Measurements from ENCODE around the gene CSNK1A1.
"Not testable (repeated sequence)": the region's sequence is repeated elsewhere in the genome, so short reads cannot be mapped to it uniquely, and the experiment has no call there.

The CSNK1A1 gene

DNA sequence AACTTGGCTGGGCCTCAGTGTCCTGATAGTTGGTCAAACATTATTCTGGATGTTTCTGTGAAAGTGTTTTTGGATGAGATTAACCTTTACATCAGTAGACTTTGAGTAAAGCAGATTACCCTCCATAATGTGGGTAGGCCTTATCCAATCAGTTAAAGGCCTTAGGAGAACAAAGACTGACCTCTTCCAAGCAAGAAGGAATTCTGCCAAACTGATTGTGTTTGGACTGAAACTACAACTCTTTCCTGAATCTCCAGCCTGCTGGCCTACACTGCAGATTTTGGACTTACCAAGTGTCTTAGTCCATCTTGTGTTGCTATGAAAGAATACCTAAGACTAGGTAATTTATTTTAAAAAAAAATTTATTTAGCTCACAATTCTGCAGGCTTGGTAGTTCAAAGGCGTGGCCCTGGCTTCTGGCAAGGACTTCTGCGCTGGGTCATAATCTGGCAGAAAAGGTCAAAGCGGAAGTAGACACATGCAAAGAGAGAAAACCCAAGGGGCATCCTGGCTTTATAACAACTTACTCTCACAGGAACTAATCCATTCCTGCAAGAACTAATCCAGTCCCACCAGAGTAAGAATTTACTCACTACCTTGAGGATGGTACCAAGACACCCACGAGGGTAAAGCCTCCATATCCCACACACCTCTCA, 21.5 kb upstream of the CSNK1A1 start:
- DNase-seq (ENCODE audit: low read depth): no peak

- no peak for DNase-seq (ENCODE audit: low read depth)
Measured at GRCh38 chr5:149572170-149572569, 20.9 kb upstream of the CSNK1A1 start.

DNA sequence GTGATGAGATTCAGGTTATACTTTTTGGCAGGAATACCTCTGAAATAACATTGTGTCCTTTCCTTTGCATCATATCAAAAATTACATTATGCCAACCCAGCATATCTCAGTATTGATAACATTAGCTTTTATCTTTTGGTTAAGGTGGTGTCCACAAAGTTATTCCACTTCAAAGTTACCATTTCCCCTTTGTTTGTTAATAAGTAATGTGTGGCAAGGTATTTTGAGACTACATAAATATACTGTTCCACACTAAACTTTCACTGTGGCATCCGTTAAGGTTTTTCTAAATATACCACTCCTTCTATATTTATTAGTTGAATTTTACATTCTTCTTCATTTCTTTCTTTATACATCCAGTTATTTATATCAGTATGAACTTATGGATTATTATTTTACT, 16.0 kb upstream of the CSNK1A1 start:
- DNase-seq (ENCODE audit: low read depth): no peak

GRCh38 chr5:149564542-149565140, 13.4 kb upstream of the CSNK1A1 start:
- DNase-seq (ENCODE audit: low read depth): not testable (repeated sequence)

- DNase-seq (ENCODE audit: low read depth): no peak
Measured at GRCh38 chr5:149563466-149563865, 12.2 kb upstream of the CSNK1A1 start.

DNA sequence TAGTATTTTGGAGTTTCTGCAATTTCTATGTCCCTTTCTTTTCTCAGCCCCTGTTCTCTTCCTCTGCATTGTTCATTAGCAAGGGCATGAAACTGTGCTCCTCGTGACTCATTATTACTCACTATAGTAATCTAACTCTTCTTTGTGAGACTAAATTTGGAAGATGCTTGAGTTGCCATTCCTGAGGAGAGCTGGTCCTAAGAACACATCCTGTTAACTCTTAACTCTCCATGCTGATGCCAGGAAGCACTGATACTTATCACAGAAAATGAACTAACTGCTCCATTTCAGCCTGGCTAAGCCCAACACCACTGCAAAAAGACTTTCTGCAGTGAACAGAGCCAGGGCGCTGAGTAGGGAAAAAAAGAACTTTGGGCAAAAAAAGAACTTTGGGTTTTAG, 10.6 kb upstream of the CSNK1A1 start:
- no peak for DNase-seq (ENCODE audit: low read depth)

DNA sequence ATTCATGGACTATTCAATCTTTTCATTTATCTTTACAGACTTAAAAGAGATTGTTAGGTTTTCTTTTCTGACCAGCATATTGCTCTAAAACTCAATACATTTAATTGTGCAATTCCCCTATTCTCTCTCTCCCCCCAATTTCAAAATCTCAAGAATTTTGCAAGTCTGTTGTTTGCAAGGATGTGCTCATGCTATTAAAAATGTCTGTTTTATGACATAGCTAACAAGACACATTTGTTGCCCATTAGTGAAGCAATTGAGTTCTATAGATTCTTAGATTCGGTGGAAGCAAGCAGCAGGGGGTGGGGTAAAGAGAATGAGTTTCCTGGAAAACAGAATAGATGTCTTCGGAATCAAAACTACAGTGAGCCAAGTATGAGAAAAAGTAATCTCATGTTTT, 8.5 kb upstream of the CSNK1A1 start:
- no peak for DNase-seq (ENCODE audit: low read depth)

GRCh38 chr5:149552553-149553160, 1.4 kb upstream of the CSNK1A1 start:
- no peak for DNase-seq (ENCODE audit: low read depth)

GRCh38 chr5:149552038-149552494, 827 bp upstream of the CSNK1A1 start:
- no peak for DNase-seq (ENCODE audit: low read depth)

- no peak for DNase-seq (ENCODE audit: low read depth)
Measured at GRCh38 chr5:149550594-149551226, 529 bp downstream of the CSNK1A1 start.

DNA sequence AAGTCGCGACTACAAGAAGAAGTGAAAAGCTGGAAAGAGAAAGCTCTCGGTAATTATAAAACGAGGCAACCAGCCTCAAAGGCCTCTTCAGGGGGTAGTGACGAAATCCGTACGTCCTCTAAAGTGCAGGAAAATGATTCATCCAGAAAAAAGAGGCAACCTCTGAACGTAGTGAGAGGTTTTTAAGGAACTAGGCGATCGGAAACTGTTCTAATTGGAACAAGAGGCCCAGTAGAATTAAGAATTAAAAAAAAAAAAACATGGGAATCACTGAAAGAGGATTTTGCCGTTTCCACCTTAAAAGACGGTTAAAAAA, 1.0 kb downstream of the CSNK1A1 start:
- DNase-seq (ENCODE audit: low read depth): no peak

- DNase-seq (ENCODE audit: low read depth): no peak
Measured at GRCh38 chr5:149549461-149550267, 1.6 kb downstream of the CSNK1A1 start.

GRCh38 chr5:149546974-149547373, 4.3 kb downstream of the CSNK1A1 start:
- no peak for DNase-seq (ENCODE audit: low read depth)

DNA sequence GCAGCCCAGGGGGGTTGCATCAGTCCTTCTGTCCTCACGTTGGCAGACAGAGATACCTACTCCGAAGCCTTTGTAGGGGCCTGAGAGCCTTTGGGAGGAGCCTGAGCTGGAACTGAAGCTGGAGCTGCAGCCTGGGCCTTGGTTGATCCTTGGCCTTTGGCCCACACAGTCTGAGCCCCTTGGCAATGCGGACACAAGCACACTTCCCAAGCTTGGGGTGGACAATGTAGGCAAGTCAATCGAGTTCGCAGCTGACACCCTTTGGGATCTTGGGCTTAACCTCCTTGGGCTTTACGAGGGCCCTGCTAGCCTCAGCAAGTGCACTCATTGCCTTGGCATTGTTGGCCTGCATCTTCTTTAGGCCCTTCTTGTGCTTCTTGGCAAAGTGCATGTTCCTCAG, 5.9 kb downstream of the CSNK1A1 start:
- no peak for DNase-seq (ENCODE audit: low read depth)

DNA sequence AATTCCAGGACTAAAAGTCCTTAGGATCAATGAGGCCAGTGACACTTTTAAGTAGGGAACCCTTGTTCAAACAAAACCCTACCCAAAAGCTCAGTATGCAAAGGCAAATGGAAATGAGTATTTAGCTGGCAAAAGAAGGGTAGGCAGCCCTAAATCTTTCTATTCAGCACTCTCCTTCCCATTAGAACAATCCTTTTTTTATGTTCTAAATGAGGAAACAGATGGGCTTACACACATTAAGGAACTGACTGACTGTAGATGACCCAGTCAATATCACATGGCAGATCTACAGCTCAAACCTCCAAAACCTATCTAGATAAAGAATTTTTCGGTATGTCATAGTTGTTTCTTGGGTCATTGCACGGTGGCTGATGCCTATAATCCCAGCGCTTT, 7.2 kb downstream of the CSNK1A1 start:
- no peak for DNase-seq (ENCODE audit: low read depth)

- no peak for DNase-seq (ENCODE audit: low read depth)
Measured at GRCh38 chr5:149543361-149544027, 7.7 kb downstream of the CSNK1A1 start.

DNA sequence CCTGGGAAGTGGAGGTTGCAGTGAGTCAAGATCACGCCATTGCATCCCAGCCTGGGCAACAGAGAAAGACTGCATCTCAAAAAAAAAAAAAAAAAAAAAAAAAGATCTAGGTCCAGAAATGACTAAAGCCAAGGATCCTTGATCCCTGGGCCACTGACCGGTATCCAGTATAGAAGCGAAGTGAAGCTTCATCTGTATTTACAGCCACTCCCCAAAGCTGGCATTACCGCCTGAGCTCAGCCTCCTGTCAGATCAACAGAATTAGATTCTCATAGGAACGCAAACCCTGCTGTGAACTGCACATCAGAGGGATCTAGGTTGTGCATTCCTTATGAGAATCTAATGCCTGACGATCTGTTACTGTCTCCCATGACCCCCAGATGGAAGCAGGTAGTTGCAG, 9.3 kb downstream of the CSNK1A1 start:
- DNase-seq (ENCODE audit: low read depth): no peak

DNA sequence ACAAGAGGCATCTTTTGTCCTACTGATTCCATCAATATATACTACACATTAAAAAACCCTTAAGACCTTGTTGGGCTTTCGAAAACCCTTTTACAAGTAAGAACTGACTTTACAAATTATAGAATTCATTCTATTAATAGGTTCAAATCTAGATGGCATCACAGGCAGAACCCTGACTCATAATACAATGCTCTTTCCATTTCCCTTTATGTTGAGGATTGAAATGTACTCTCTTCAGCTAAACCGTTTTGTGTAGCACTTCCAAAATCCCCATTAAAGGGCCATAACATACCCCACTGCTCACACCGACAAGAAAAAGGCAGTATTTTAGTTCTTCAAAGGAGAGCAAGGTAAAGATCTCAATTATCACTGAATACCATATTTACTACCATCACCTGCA, 11.2 kb downstream of the CSNK1A1 start:
- no peak for DNase-seq (ENCODE audit: low read depth)

- DNase-seq (ENCODE audit: low read depth): no peak
Measured at GRCh38 chr5:149537374-149537975, 13.8 kb downstream of the CSNK1A1 start.

DNA sequence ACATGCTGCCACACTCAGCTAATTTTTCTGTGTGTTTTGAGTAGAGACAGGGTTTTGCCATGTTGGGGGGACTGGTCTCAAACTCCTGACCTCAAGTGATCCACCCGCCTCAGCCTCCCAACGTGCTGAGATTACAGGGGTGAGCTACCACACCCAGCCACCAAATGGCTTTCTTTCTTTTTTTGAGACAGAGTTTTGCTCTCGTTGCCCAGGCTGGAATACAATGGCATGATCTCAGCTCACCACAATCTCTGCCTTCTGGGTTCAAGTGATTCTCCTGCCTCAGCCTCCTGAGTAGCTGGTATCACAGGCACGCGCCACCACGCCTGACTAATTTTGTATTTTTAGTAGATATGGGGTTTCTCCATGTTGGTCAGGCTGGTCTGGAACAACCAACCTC, 15.5 kb downstream of the CSNK1A1 start:
- DNase-seq (ENCODE audit: low read depth): not testable (repeated sequence)

DNA sequence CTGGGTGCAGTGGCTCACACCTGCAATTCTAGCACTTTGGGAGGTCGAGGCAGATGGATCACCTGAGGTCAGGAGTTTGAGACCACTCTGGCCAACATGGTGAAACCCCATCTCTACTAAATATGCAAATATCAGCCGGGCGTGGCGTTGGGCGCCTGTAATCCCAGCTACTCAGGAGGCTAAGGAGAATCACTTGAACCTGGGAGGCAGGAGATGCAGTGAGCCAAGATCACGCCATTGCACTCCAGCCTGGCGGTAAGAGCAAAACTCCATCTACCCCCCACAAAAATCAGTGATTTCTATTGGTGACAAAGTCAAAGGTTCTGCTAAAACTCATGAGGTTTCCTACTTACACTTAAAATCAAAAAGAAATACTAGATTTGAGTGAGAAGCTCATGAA, 18.8 kb downstream of the CSNK1A1 start:
- no peak for DNase-seq (ENCODE audit: low read depth)

DNA sequence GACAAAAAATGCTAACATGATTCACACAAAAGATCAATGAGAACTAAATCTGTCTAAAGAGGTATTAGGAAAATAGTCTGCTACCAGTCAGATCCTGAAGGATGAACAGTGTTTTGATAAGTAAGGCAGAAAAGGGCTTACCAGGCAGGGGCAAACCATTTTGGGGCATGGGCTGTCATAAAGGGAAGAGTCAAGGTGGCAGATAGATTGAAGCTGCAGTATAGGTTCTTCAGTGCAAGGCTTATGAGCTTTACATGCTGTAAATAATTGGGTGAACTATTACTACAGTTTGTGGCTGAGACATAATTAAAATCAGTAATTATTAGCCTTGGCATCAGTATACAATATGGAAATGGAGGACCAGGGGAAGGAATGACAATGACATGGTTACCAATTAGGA, 21.8 kb downstream of the CSNK1A1 start:
- DNase-seq (ENCODE audit: low read depth): no peak

All from stimulated activated CD8-positive, alpha-beta memory T cell treated with anti-CD3 and anti-CD28 coated beads, Interleukin-15, amount 100 ng/mL, for 24 hours (primary cell).